Activated CD4-positive, alpha-beta T cell treated with anti-CD3 and anti-CD28 coated beads, Interleukin-2, amount 10 ng/mL, durations not matched to agents 7 days and 5 days (primary cell): ENCODE measurements around the gene PCDHA6. TPM values are rescaled to one million over a fixed set of nuclear protein-coding genes. Genes with fewer than 3 reads are reported as not detected.

Experiments
- total RNA-seq, 2 experiments: library from RNA; stranded (reverse); gene quantifications; one replicate each; pipeline ENCODE4 v1.2.3, GENCODE V29; 2021

The PCDHA6 gene
- total RNA-seq, 2 experiments from 2014 or later = not detected

Other genes starting within 250 kb of the PCDHA6 start
- gene CD14, start 194.8 kb upstream of the PCDHA6 start, total RNA-seq = under 1 TPM; 0.21 to 0.37 TPM
- 10 to 100 TPM; 33.5 to 38.8 TPM for gene TMCO6, start 188.5 kb upstream of the PCDHA6 start, total RNA-seq
- 10 to 100 TPM; 76.3 to 79.9 TPM for gene NDUFA2, start 180.3 kb upstream of the PCDHA6 start, total RNA-seq
- 100 to 1,000 TPM; 121 to 161 TPM for gene IK, start 180.1 kb upstream of the PCDHA6 start, total RNA-seq
- 10 to 100 TPM; 33.7 to 37.1 TPM for gene WDR55, start 163.1 kb upstream of the PCDHA6 start, total RNA-seq
- 1 to 10 TPM; 2.0 to 2.2 TPM for gene DND1, start 154.4 kb upstream of the PCDHA6 start, total RNA-seq
- 10 to 100 TPM; 71.5 to 76.5 TPM for gene HARS1, start 136.6 kb upstream of the PCDHA6 start, total RNA-seq
- gene HARS2, start 136.5 kb upstream of the PCDHA6 start, total RNA-seq = 10 to 100 TPM; 32.7 to 34.2 TPM
- 10 to 100 TPM; 52.4 to 61.3 TPM for gene ZMAT2, start 127.5 kb upstream of the PCDHA6 start, total RNA-seq
- gene PCDHA1, start 41.8 kb upstream of the PCDHA6 start, total RNA-seq = not detected
- gene PCDHA2, start 33.1 kb upstream of the PCDHA6 start, total RNA-seq = not detected
- gene PCDHA3, start 26.9 kb upstream of the PCDHA6 start, total RNA-seq = not detected
- not detected for gene PCDHA4, start 20.9 kb upstream of the PCDHA6 start, total RNA-seq
- not detected for gene PCDHA5, start 6.3 kb upstream of the PCDHA6 start, total RNA-seq
- not detected for gene PCDHA7, start 6.3 kb downstream of the PCDHA6 start, total RNA-seq
- not detected for gene PCDHA8, start 13.2 kb downstream of the PCDHA6 start, total RNA-seq
- gene PCDHA9, start 20.4 kb downstream of the PCDHA6 start, total RNA-seq = not detected
- gene PCDHA10, start 27.9 kb downstream of the PCDHA6 start, total RNA-seq = not detected
- gene PCDHA11, start 41.0 kb downstream of the PCDHA6 start, total RNA-seq = not detected
- gene PCDHA12, start 47.3 kb downstream of the PCDHA6 start, total RNA-seq = not detected
- gene PCDHA13, start 54.2 kb downstream of the PCDHA6 start, total RNA-seq = not detected
- not detected for gene PCDHAC1, start 98.3 kb downstream of the PCDHA6 start, total RNA-seq
- not detected for gene PCDHAC2, start 138.5 kb downstream of the PCDHA6 start, total RNA-seq
- not detected for gene PCDHB1, start 223.4 kb downstream of the PCDHA6 start, total RNA-seq